NCI-H82 (cell line): ENCODE data around the gene TSPAN6.

Experiments
- DNase-seq: peaks from one replicate; lab custom pipeline; 2025; lab: John Stamatoyannopoulos, UW

Gene TSPAN6

GRCh38 chrX:100636321-100636991, at the start of gene TSPAN6:
Gene TSPAN6 (minus strand): TSS chrX:100636806. CDS start chrX:100636694, 112 bp downstream.
- peak; percentile 94 for DNase-seq

- DNase-seq: no peak
These were observed 49.3 kb upstream of the TSPAN6 start for GRCh38 chrX:100685997-100686305.

- peak; percentile 86 for DNase-seq
These were observed 48.8 kb upstream of the TSPAN6 start for GRCh38 chrX:100685284-100685996.

GRCh38 chrX:100682939-100683338, 46.3 kb upstream of the TSPAN6 start:
- DNase-seq: no peak

DNA sequence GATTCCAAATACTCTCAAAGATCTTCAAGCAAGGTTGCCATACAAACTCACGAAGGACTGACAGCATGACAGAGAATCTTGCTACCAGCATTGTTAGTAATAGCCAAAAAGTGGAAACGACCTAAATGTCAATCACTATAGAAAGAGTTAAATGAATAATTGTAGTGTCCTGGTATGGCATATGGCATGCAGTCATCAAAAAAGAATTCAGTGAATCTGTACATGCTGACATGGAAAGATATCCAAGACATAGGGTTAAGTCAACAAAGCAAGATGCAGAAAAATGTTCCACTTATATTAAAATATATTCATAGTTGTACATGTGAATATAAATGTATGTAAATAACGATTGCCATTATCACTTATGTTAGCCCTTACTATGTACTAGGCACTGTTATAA, 45.0 kb upstream of the TSPAN6 start:
- no peak for DNase-seq

DNA sequence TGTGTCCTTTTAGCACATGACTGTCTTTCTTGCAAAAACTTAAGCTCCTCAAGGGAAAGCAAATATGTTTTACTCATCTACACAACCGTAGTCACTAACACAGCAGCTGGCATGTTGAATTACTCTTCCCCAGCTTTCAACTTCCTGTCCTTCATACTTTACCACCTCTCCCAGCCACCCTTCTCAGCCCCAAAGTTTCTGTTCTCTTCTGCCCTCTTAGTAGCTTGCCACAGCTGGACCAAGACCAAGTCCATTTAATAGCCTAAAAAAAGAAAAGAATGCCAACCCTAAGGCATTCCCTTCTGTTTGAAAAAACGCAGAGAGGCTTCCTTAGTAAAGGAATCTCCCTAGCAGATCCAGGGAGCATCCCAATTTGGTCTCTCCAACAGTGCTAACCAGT, 44.1 kb upstream of the TSPAN6 start:
- no peak for DNase-seq

DNA sequence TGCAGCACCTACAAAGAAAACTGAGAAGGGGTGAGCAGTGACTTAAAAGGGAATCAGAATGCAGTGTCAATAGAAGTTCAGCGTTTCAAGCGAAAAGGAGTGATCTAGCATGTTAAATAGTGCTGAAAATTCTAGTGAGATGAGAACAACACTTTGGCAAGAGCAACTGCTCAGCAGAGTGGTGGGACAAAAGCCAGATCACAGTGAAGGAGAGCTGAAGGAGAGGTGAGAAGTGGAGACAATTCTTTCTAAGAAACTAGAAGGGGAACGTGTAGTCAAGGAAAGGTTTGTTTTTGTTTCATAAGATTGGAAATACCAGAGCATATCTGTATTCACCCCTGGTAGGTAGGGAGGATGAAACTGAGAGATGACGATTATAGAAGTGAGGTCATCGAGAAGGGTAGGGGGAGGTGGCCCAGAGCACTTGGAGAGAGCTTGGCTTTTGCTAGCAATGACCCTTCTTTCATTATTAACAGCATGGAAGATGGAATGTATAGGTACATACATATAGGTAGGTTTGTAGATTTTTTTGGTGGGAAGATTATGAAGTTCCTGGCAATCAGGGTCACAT, 41.1 kb upstream of the TSPAN6 start:
- DNase-seq: no peak

GRCh38 chrX:100674705-100675104, 38.1 kb upstream of the TSPAN6 start:
- no peak for DNase-seq

DNA sequence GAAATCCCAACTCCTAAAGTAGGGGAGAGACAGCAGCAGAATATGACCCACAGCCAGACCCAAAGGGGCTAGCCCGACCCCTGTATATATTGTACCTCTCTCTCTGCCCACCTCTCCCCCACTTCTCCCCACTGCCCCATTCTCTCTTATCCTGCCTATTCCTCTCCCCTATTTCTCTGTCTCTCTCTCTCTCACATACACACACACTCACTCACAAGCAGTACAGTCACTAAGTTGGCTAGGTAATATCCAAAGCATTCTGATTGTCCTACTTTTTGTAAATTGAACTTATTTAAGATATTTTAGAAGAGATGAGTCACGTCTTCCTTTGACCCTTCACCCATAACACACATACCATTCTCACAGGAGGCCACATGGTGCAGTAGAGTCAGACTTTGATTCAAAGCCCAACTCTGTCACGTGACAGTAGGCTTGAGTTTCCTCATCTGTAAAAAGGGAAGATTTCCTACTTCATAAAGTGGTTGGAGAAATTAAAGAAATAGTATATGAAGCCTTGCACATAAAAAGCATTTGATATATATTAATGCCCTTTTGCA, 36.9 kb upstream of the TSPAN6 start:
- DNase-seq: no peak

GRCh38 chrX:100672966-100673365, 36.4 kb upstream of the TSPAN6 start:
- DNase-seq: no peak

DNA sequence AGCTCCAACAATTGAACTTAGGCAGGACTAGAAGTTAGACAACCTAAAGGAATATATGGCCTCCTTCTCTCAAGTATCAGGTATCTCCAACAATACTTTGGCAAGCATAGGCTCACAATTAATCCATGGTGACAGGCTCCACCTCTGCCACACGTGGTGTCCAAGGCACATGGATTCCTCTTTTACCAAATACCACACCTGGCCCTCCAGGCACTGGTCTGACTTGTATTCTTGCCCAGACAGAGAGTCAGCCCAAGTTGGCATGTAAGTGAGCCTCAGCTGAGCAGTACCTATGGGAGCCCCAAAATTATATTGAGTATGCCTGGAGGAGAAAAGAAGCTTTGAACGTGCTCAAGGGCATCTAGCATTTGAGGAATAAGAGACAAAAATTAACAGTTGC, 27.0 kb upstream of the TSPAN6 start:
- no peak for DNase-seq

DNA sequence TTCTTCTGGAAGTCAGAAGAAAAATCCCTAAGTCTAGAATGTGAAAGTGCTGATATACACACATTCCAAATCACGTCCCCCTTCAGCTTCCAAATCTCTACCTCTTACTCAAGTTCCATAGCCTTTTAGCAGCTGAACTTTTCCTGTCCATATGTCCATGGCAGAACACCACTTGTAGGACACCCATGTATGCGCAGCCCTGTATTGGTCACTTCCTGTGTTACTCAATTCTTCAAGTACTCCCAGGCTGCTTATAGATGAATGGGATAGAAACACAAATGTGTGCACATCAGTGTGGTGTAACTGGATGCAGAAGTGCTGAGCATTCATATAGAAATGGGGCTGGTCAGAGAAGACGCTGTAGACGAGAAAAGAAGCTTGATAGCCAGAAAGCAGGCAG, 26.2 kb upstream of the TSPAN6 start:
- no peak for DNase-seq

DNA sequence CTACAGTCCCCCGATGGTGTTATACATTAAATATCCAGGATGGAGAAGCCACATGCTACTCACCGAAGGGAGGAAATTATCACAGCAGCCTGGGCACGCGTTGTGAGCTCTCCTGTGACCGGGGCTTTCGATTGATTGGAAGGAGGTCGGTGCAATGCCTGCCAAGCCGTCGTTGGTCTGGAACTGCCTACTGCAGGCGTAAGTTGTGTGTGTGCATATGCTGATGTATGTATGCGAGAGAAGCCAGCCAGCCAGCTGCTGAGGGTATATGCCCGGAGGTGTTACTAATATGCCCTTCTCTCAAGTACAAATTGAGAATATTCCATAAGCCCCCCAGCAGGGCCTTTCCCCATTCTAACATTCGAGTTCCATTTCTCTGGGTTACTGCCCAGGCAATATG, 25.6 kb upstream of the TSPAN6 start:
- no peak for DNase-seq

GRCh38 chrX:100659431-100660137, 23.0 kb upstream of the TSPAN6 start:
- peak; percentile 39 for DNase-seq

GRCh38 chrX:100658941-100659381, 22.4 kb upstream of the TSPAN6 start:
- no peak for DNase-seq

GRCh38 chrX:100654261-100654660, 17.7 kb upstream of the TSPAN6 start:
- DNase-seq: peak; percentile 74

GRCh38 chrX:100652266-100652665, 15.7 kb upstream of the TSPAN6 start:
- no peak for DNase-seq

GRCh38 chrX:100650841-100651240, 14.2 kb upstream of the TSPAN6 start:
- peak; percentile 5 for DNase-seq

- peak; percentile 83 for DNase-seq
These were observed 13.1 kb upstream of the TSPAN6 start for GRCh38 chrX:100649550-100650356.

DNA sequence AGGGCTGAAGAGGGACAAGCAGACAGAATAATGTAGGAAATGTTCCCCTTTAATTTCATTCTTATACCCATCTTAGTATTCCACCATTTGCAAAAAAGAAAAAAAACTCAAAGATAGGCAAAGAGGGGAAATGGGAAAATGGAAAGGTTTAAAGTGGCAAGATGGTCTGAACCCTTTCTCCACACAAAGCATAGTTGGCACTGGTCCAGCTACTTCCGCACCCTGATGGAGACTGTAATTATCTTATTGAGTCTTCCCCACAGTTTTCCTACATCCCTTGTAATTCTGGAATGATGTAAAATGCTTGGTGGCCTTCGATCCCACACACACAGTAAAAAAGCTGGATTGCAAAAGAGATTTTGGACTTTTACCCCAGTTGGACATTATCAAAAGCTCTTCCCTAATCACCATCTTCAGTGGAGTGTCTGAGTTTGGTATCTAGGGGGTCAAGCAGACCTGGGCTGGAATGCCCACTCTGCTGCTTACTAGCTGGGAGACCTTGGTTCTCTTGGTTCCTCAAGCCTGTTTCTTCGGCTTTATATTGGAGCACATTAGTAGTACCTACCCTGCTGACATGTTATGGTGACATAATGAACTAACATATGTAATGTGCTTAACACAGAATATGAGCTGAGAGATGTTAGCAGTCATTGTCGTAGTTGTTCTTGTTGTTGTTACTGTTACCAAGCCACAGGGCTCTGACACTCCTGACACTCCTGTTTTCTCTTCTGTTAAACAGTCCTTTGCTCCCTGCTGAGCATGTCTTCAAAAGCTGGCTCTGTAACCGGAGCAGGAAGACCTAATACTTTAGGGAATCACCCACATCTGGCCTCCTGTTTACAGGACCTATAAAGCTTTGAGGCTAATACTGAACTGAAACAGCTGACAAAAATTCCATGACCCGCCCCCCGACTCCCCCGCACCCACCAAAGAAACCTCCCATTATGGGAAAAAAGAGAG, 12.1 kb upstream of the TSPAN6 start:
- peak; percentile 52 for DNase-seq
